ENCODE measurements around the gene PDZD7.

- TF ChIP-seq CTCF (IDR thresholded peaks at IDR 0.05 in 2 of 3, conservative IDR thresholded peaks at IDR 0.05 in 1 of 3; ENCODE audit: borderline replicate concordance in 1 of 3, insufficient read depth in 1 of 3, low read depth in 2 of 3, low read length in 2 of 3): peak in 2 of 3 experiments; percentile 86 to 92; a peak in 5 of 6 replicates
- TF ChIP-seq ZFX (IDR thresholded peaks at IDR 0.05): peak; percentile 64; the same call in 1 of the 2 replicates
- TF ChIP-seq POLR2A (IDR thresholded peaks at IDR 0.05; ENCODE audit: borderline replicate concordance, extremely low read depth, insufficient read depth, insufficient read length): no peak
- peak; percentile 50 for TF ChIP-seq POLR2AphosphoS5 (IDR thresholded peaks at IDR 0.05; ENCODE audit: low read depth, low read length)
- TF ChIP-seq EZH2 (IDR thresholded peaks at IDR 0.05): no peak
- TF ChIP-seq CEBPB (IDR thresholded peaks at IDR 0.05; ENCODE audit: low read depth): no peak
- TF ChIP-seq REST (IDR thresholded peaks at IDR 0.05; ENCODE audit: low read depth): no peak
- TF ChIP-seq YY1 (IDR thresholded peaks at IDR 0.05; ENCODE audit: extremely low read depth, insufficient replicate concordance, low read depth, low read length): no peak
- TF ChIP-seq SRF (IDR thresholded peaks at IDR 0.05; ENCODE audit: low read depth): no peak
- TF ChIP-seq MAX (IDR thresholded peaks at IDR 0.05): peak; percentile 69; the same call in 1 of the 2 replicates
- TF ChIP-seq SP1 (IDR thresholded peaks at IDR 0.05; ENCODE audit: low read depth): no peak
Observed at GRCh38 chr10:100969187-100970075, 61.5 kb downstream of the PDZD7 start, which contains the start of gene SEMA4G.
